B cell (primary cell): ENCODE results near the gene EPOP. TPM values are rescaled to one million over a fixed set of nuclear protein-coding genes. Genes with fewer than 3 reads are reported as not detected.

Source experiments
- ATAC-seq: fragments of 200-7000 bp; cut with Tn5 transposase; one replicate; pipeline ENCODE4 v1.10.0; 2021; ENCODE audit warnings: low read depth, mild to moderate bottlenecking, moderate number of reproducible peaks, moderate library complexity
- CTCF ChIA-PET: fragments of 350-600 bp; sonication (Branson Sonifier 250); formaldehyde crosslinking; loops from one replicate; lab custom pipeline; 2021; ENCODE audit warnings: antibody characterized with exemption, inconsistent platforms; lab: Charles Lee
- POLR2A ChIA-PET: fragments of 350-600 bp; sonication (Branson Sonifier 250); formaldehyde crosslinking; loops from one replicate; lab custom pipeline; 2021; ENCODE audit warnings: antibody characterized with exemption; lab: Charles Lee
- DNase-seq: peaks from one replicate; pipeline ENCODE4 v3.0.0; 2013
- H2AFZ ChIP-seq: 2 replicates; pipeline ENCODE4 v1.6.1; 2012; ENCODE audit warnings: mild to moderate bottlenecking, low read depth, low read length; ENCODE audit not compliant: insufficient read depth, poor library complexity, severe bottlenecking
- H3K27ac ChIP-seq, 2 donors: 1 replicate in 1 of 2; 2 replicates in 1 of 2; pipeline ENCODE4 v1.5.1; 2012 to 2013; ENCODE audit warnings: low read length in 2 of 2, mild to moderate bottlenecking in 2 of 2, moderate library complexity in 1 of 2
- H3K27me3 ChIP-seq, 4 experiments: fragments of 200-600 bp in 1 of 4; sonication (generic) in 1 of 4; replicated peaks in 1 of 4; 1 replicate in 2 of 4; 2 replicates in 2 of 4; pipeline versions ENCODE4 v1.6.1 to v1.7.0; 2013 to 2016; ENCODE audit warnings: low read length in 3 of 4, mild to moderate bottlenecking in 2 of 4, mixed read lengths in 1 of 4, moderate library complexity in 1 of 4; ENCODE audit not compliant: insufficient read depth in 4 of 4, control insufficient read depth in 3 of 4; ENCODE audit errors: control extremely low read depth in 1 of 4
- H3K36me3 ChIP-seq, 2 experiments: replicated peaks in 1 of 2; 1 replicate in 1 of 2; 2 replicates in 1 of 2; pipeline versions ENCODE4 v1.6.1 to v1.7.1; 2013; ENCODE audit warnings: low read length in 1 of 2; ENCODE audit not compliant: insufficient read depth in 2 of 2, control insufficient read depth in 1 of 2; ENCODE audit errors: control extremely low read depth in 1 of 2, extremely low read depth in 1 of 2
- H3K4me1 ChIP-seq, 2 donors: fragments of 200-600 bp in 1 of 2; sonication (generic) in 1 of 2; 1 replicate in 1 of 2; 2 replicates in 1 of 2; pipeline versions ENCODE4 v1.5.1 to v1.6.1; 2013 to 2017; ENCODE audit warnings: low read length in 2 of 2; ENCODE audit not compliant: control insufficient read depth in 2 of 2, insufficient read depth in 2 of 2
- H3K4me2 ChIP-seq: replicated peaks from 2 replicates; pipeline ENCODE3; 2012; ENCODE audit warnings: mild to moderate bottlenecking, low read depth, low read length; ENCODE audit not compliant: poor library complexity, severe bottlenecking
- H3K4me3 ChIP-seq, 5 experiments: fragments of 200-600 bp in 1 of 5; sonication (generic) in 1 of 5; 1 replicate in 3 of 5; 2 replicates in 2 of 5; pipeline versions ENCODE4 v1.5.1 to v1.7.0; 2011 to 2016; ENCODE audit warnings: low read length in 4 of 5, mild to moderate bottlenecking in 4 of 5, low read depth in 2 of 5, control low read depth in 1 of 5, moderate library complexity in 1 of 5; ENCODE audit not compliant: insufficient read depth in 1 of 5; ENCODE audit errors: control extremely low read depth in 1 of 5, extremely low read depth in 1 of 5
- H3K79me2 ChIP-seq: fragments of 200-600 bp; sonication (generic); one replicate; pipeline ENCODE4 v1.6.0; 2016; ENCODE audit warnings: low read length; ENCODE audit not compliant: control insufficient read depth, insufficient read depth
- H3K9ac ChIP-seq: fragments of 200-600 bp; sonication (generic); 2 replicates; pipeline ENCODE4 v1.6.1; 2017; ENCODE audit warnings: mild to moderate bottlenecking, low read length, moderate library complexity
- H3K9me3 ChIP-seq, 3 donors: one replicate each; pipeline versions ENCODE4 v1.6.1 to v1.7.1; 2013; ENCODE audit warnings: low read length in 2 of 3; ENCODE audit not compliant: control insufficient read depth in 2 of 3, insufficient read depth in 1 of 3; ENCODE audit errors: control extremely low read depth in 1 of 3
- H4K20me1 ChIP-seq: 2 replicates; pipeline ENCODE4 v1.6.0; 2012; ENCODE audit warnings: mild to moderate bottlenecking, low read length; ENCODE audit not compliant: insufficient read depth, control insufficient read depth, poor library complexity, severe bottlenecking
- H3K27ac Mint-ChIP-seq: one replicate; pipeline ENCODE4 v1.8.0; 2021; ENCODE audit warnings: mixed read lengths
- H3K27me3 Mint-ChIP-seq: one replicate; pipeline ENCODE4 v1.8.0; 2021; ENCODE audit warnings: mixed read lengths
- H3K4me1 Mint-ChIP-seq: one replicate; pipeline ENCODE4 v1.8.0; 2021; ENCODE audit warnings: mixed read lengths
- H3K4me3 Mint-ChIP-seq: one replicate; pipeline ENCODE4 v1.8.0; 2021; ENCODE audit warnings: mixed read lengths
- H3K9me3 Mint-ChIP-seq: one replicate; pipeline ENCODE4 v1.8.0; 2022; ENCODE audit warnings: mixed read lengths; ENCODE audit not compliant: insufficient read depth
- EZH2 ChIP-seq: IDR thresholded peaks from 2 replicates; pipeline ENCODE4 v1.6.1; 2012; ENCODE audit warnings: borderline replicate concordance, low read depth, mild to moderate bottlenecking, moderate library complexity, low read length; ENCODE audit not compliant: insufficient read depth, poor library complexity, severe bottlenecking
- WGBS: methylation state at CpG from one replicate; pipeline ENCODE4 v1.1.5; 2013; ENCODE audit warnings: missing lambda C conversion rate; ENCODE audit not compliant: insufficient coverage; 5-methylcytosine and 5-hydroxymethylcytosine counted together
- intact Hi-C: fragments of 100-400 bp; cut with micrococcal nuclease; formaldehyde crosslinking; loops from one replicate; pipeline ENCODE4 v1.10.0; 2022
- polyA plus RNA-seq: library from polyadenylated mRNA; depleted of rRNA; stranded (reverse); fragments of >200 nt; gene quantifications from 2 replicates; pipeline ENCODE4 v1.2.3, GENCODE V29; 2012
- total RNA-seq, 2 donors: library from RNA; stranded (reverse); fragments of 120-200 nt in 1 of 2; gene quantifications; 1 replicate in 1 of 2; 2 replicates in 1 of 2; pipeline versions ENCODE4 v1.2.3 to v1.2.4, GENCODE V29; 2013 to 2022
- TF ChIP-seq, protein P1 (sequence below): fragments of 200-600 bp; IDR thresholded peaks from one replicate; pipeline ENCODE4 v1.8.0; 2022; ENCODE audit warnings: antibody characterized with exemption, mild to moderate bottlenecking

Gene EPOP
- total and polyA plus RNA-seq, 2 donors (not counting 1 experiment from before 2014, with no cell fraction given), result 0.66 to 1.2 TPM

- no peaks in the 10 kb centered on the region for H3K27me3 ChIP-seq
- peaks cover 31% of the 10 kb centered on the region for H4K20me1 ChIP-seq
- peak overlapping the region; percentile 76 to 95 (median 93) for H3K4me3 ChIP-seq
- H3K9me3 ChIP-seq, result no peaks in the 10 kb centered on the region
- 0% methylated on average over 32 of the region's 50 CpGs for WGBS
- Mint-ChIP-seq H3K27ac (peak overlapping the region; percentile 99), H3K9me3 (no peaks in the 10 kb centered on the region), H3K27me3 (no peaks in the 10 kb centered on the region), H3K4me1 (peaks cover 57% of the 10 kb centered on the region), H3K4me3 (peak overlapping the region; percentile 99)
- ChIA-PET CTCF (interaction anchor here (1.0 to 3.8 kb wide), 7 partner anchors 18 to 450 kb away, joined by 3 to 32 read pairs (median 4); no protein-coding TSS in a partner anchor), POLR2A (interaction anchor here (1.0 to 3.7 kb wide), 6 partner anchors 20 to 167 kb away, joined by 3 to 15 read pairs (median 4); partner anchors contain the start of genes LASP1, PSMB3 and RPL23)
- H3K4me2 ChIP-seq, result peak overlapping the region; percentile 98
- H3K4me1 ChIP-seq, result peaks cover 20 to 56% of the 10 kb centered on the region in 2 donors
- H3K9ac ChIP-seq, result peak overlapping the region; percentile 94
- DNase-seq, result peak; percentile 76
- peak overlapping the region; percentile 91 for H2AFZ ChIP-seq
- H3K27ac ChIP-seq, result peak overlapping the region; percentile 91 to 97
- H3K79me2 ChIP-seq, result peaks cover 26% of the 10 kb centered on the region
- no peak for TF ChIP-seq EZH2
- TF ChIP-seq, protein P1, sequence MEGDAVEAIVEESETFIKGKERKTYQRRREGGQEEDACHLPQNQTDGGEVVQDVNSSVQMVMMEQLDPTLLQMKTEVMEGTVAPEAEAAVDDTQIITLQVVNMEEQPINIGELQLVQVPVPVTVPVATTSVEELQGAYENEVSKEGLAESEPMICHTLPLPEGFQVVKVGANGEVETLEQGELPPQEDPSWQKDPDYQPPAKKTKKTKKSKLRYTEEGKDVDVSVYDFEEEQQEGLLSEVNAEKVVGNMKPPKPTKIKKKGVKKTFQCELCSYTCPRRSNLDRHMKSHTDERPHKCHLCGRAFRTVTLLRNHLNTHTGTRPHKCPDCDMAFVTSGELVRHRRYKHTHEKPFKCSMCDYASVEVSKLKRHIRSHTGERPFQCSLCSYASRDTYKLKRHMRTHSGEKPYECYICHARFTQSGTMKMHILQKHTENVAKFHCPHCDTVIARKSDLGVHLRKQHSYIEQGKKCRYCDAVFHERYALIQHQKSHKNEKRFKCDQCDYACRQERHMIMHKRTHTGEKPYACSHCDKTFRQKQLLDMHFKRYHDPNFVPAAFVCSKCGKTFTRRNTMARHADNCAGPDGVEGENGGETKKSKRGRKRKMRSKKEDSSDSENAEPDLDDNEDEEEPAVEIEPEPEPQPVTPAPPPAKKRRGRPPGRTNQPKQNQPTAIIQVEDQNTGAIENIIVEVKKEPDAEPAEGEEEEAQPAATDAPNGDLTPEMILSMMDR, result no peak
- H3K36me3 ChIP-seq, result peaks cover 0 to 15% of the 10 kb centered on the region in 2 experiments
- intact Hi-C loops, result loop anchor here (2.0 kb wide), 1 partner anchor 97 kb away; no protein-coding TSS in a partner anchor
- ATAC-seq, result peak; percentile 15
These were observed 29.2 kb upstream of the EPOP start for GRCh38 chr17:38703742-38704605.
